IMR-90 (cell line): ENCODE measurements around the gene KDM2A. TPM values are rescaled to one million over a fixed set of nuclear protein-coding genes. Genes with fewer than 3 reads are reported as not detected.

Source experiments
- ATAC-seq: fragments of 200-7000 bp; cut with Tn5 transposase; 2 replicates; pipeline ENCODE4 v1.9.1; 2020; ENCODE audit warnings: low read depth, mild to moderate bottlenecking, moderate library complexity
- BruUV-seq: library from RNA; stranded (reverse); fragments of 400-500 nt; replicated peaks from 2 replicates; lab custom pipeline; 2021; lab: Mats Ljungman, UMichigan
- CTCF ChIA-PET: fragments of 300-600 bp; formaldehyde crosslinking; extraction: SDS; loops from one replicate; lab custom pipeline; 2021; ENCODE audit warnings: antibody characterized with exemption; lab: Yijun Ruan, JAX
- POLR2A ChIA-PET: fragments of 300-600 bp; sonication (Branson Sonifier 250); formaldehyde crosslinking; loops from one replicate; lab custom pipeline; 2022; ENCODE audit warnings: antibody characterized with exemption; ENCODE audit not compliant: unreplicated experiment; lab: Charles Lee
- DNase-seq: peaks from one replicate; pipeline ENCODE4 v3.0.0; 2013
- H2AFZ ChIP-seq: replicated peaks from 2 replicates; pipeline ENCODE3; 2013; ENCODE audit warnings: low read length, mild to moderate bottlenecking; ENCODE audit not compliant: poor library complexity
- H2AK5ac ChIP-seq: 2 replicates; pipeline ENCODE4 v1.6.1; 2013; ENCODE audit warnings: low read depth, low read length, inconsistent platforms
- H2AK9ac ChIP-seq: replicated peaks from 2 replicates; pipeline ENCODE3; 2013; ENCODE audit warnings: mild to moderate bottlenecking, low read depth, low read length, moderate library complexity; ENCODE audit not compliant: poor library complexity
- H2BK120ac ChIP-seq: 2 replicates; pipeline ENCODE4 v1.6.1; 2013; ENCODE audit warnings: low read depth, low read length, inconsistent platforms
- H2BK15ac ChIP-seq: 3 replicates; pipeline ENCODE4 v1.6.1; 2013; ENCODE audit warnings: low read depth, low read length, inconsistent platforms
- H2BK20ac ChIP-seq: 2 replicates; pipeline ENCODE4 v1.6.1; 2013; ENCODE audit warnings: low read depth, mild to moderate bottlenecking, inconsistent platforms, low read length, moderate library complexity
- H2BK5ac ChIP-seq: 2 replicates; pipeline ENCODE4 v1.6.1; 2013; ENCODE audit warnings: mild to moderate bottlenecking, low read depth, low read length, inconsistent platforms; ENCODE audit not compliant: poor library complexity, severe bottlenecking
- H3K14ac ChIP-seq: replicated peaks from 2 replicates; pipeline ENCODE4 v1.6.1; 2013; ENCODE audit warnings: low read depth, low read length, inconsistent platforms
- H3K18ac ChIP-seq: 2 replicates; pipeline ENCODE4 v1.6.1; 2013; ENCODE audit warnings: low read depth, low read length, control low read depth
- H3K23ac ChIP-seq: 2 replicates; pipeline ENCODE4 v1.6.1; 2013; ENCODE audit warnings: low read depth, low read length, inconsistent platforms
- H3K27ac ChIP-seq: 2 replicates; pipeline ENCODE4 v1.5.1; 2013; ENCODE audit warnings: mild to moderate bottlenecking, control low read depth, low read length; ENCODE audit not compliant: insufficient read depth
- H3K27me3 ChIP-seq: 2 replicates; pipeline ENCODE4 v1.6.1; 2013; ENCODE audit warnings: low read length; ENCODE audit not compliant: control insufficient read depth, insufficient read depth
- H3K36me3 ChIP-seq: 2 replicates; pipeline ENCODE4 v1.6.1; 2013; ENCODE audit warnings: low read length, mixed read lengths; ENCODE audit not compliant: control insufficient read depth, insufficient read depth
- H3K4ac ChIP-seq: 2 replicates; pipeline ENCODE4 v1.6.1; 2013; ENCODE audit warnings: low read depth, low read length, inconsistent platforms
- H3K4me1 ChIP-seq: 2 replicates; pipeline ENCODE4 v1.6.1; 2013; ENCODE audit warnings: low read length, mixed read lengths; ENCODE audit not compliant: control insufficient read depth, insufficient read depth
- H3K4me2 ChIP-seq: 2 replicates; pipeline ENCODE4 v1.6.1; 2013; ENCODE audit warnings: low read depth, mild to moderate bottlenecking, control low read depth, low read length, moderate library complexity
- H3K4me3 ChIP-seq: 2 replicates; pipeline ENCODE4 v1.5.1; 2013; ENCODE audit warnings: low read depth, mild to moderate bottlenecking, control low read depth, low read length, moderate library complexity; ENCODE audit not compliant: insufficient read depth
- H3K56ac ChIP-seq: 2 replicates; pipeline ENCODE4 v1.6.1; 2013; ENCODE audit warnings: low read length, inconsistent platforms; ENCODE audit not compliant: insufficient read depth; ENCODE audit errors: extremely low read depth
- H3K79me1 ChIP-seq, 2 experiments: 2 replicates each; pipeline ENCODE4 v1.6.1; 2013; ENCODE audit warnings: low read length in 2 of 2, inconsistent platforms in 1 of 2, low read depth in 1 of 2
- H3K9ac ChIP-seq: 2 replicates; pipeline ENCODE4 v1.6.1; 2013; ENCODE audit warnings: low read depth, low read length, control low read depth
- H3K9me1 ChIP-seq: 2 replicates; pipeline ENCODE4 v1.6.1; 2013; ENCODE audit warnings: low read length, inconsistent platforms; ENCODE audit not compliant: insufficient read depth
- H3K9me3 ChIP-seq: 2 replicates; pipeline ENCODE4 v1.6.1; 2013; ENCODE audit warnings: low read length; ENCODE audit not compliant: control insufficient read depth, insufficient read depth
- H4K20me1 ChIP-seq: 2 replicates; pipeline ENCODE4 v1.6.1; 2013; ENCODE audit warnings: low read length, inconsistent platforms; ENCODE audit not compliant: insufficient read depth
- H4K5ac ChIP-seq: 2 replicates; pipeline ENCODE4 v1.6.1; 2013; ENCODE audit warnings: mild to moderate bottlenecking, low read depth, low read length, control low read depth
- H4K8ac ChIP-seq, 2 experiments: 2 replicates each; pipeline ENCODE4 v1.6.1; 2013; ENCODE audit warnings: low read depth in 2 of 2, low read length in 2 of 2, control low read depth in 1 of 2, inconsistent platforms in 1 of 2
- H4K91ac ChIP-seq: 2 replicates; pipeline ENCODE4 v1.6.1; 2013; ENCODE audit warnings: low read depth, low read length, inconsistent platforms; ENCODE audit not compliant: insufficient read depth
- BHLHE40 ChIP-seq: fragments of 150-350 bp; IDR thresholded peaks from 2 replicates; pipeline ENCODE4 v1.6.1; 2016; ENCODE audit warnings: mild to moderate bottlenecking, low read depth, low read length
- MAFK ChIP-seq: IDR thresholded peaks from 2 replicates; pipeline ENCODE4 v1.6.1; 2012; ENCODE audit warnings: low read depth, low read length, improper control_type of control experiment
- RAD21 ChIP-seq: IDR thresholded peaks from 2 replicates; pipeline ENCODE4 v1.6.1; 2012; ENCODE audit warnings: low read length, improper control_type of control experiment
- WGBS, 2 experiments: methylation state at CpG; one replicate each; pipeline versions ENCODE4 v1.1.5 to v1.1.7; 2013; ENCODE audit warnings: missing lambda C conversion rate in 2 of 2; ENCODE audit not compliant: insufficient read length in 1 of 2; ENCODE audit errors: extremely low coverage in 2 of 2; 5-methylcytosine and 5-hydroxymethylcytosine counted together
- dilution Hi-C: fragments of 300-500 bp; cut with HindIII; formaldehyde crosslinking; loops from one replicate; pipeline ENCODE4 v1.14.3; 2018; ENCODE audit warnings: low sequenced_read_pairs; ENCODE audit not compliant: unreplicated experiment
- in situ Hi-C: fragments of 300-500 bp; cut with MboI; formaldehyde crosslinking; loops from 3 replicates; pipeline ENCODE4 v1.14.3; 2019; ENCODE audit warnings: low sequenced_read_pairs, inconsistent platforms, mixed read lengths
- intact Hi-C: fragments of 100-400 bp; cut with micrococcal nuclease; formaldehyde crosslinking; loops from 2 replicates; pipeline ENCODE4 v1.10.0; 2022
- polyA plus RNA-seq, 3 experiments: library from polyadenylated mRNA; depleted of rRNA; stranded (reverse); fragments of >200 nt; gene quantifications; 2 replicates each; pipeline ENCODE4 v1.2.3, GENCODE V29; 2012; ENCODE audit warnings: low replicate concordance in 1 of 3
- total RNA-seq: library from RNA; depleted of rRNA; stranded (reverse); fragments of >200 nt; gene quantifications from 2 replicates; pipeline ENCODE4 v1.2.3, GENCODE V29; 2012

KDM2A gene
- total and polyA plus RNA-seq, 2 of the 4 experiments (the other 2 are of a cell fraction), result 26.7 to 42.6 TPM

- POLR2A ChIA-PET, result no interaction called here
- no peak overlapping the region for H2BK20ac ChIP-seq
These were observed 39.2 kb downstream of the KDM2A start for GRCh38 chr11:67158221-67158620.

More at GRCh38 chr11:67158221-67158620, 39.2 kb downstream of the KDM2A start:
- no peak overlapping the region for H3K23ac ChIP-seq
- H3K4ac ChIP-seq, result no peak overlapping the region
- no peak overlapping the region for H3K4me3 ChIP-seq
- dilution Hi-C loops, result no loop called here
- no peak overlapping the region for H2BK120ac ChIP-seq
- no peak overlapping the region for H4K5ac ChIP-seq
- H2AK9ac ChIP-seq, result no peak overlapping the region
- peaks cover 5% of the 10 kb centered on the region; the same call in 1 of the 2 replicates for H3K9me1 ChIP-seq
- no peak overlapping the region for H3K9ac ChIP-seq
- H4K8ac ChIP-seq, result no peak overlapping the region
- H2AK5ac ChIP-seq, result no peak overlapping the region
- intact Hi-C loops, result no loop called here
- peak; percentile 60 for ATAC-seq
- H3K27ac ChIP-seq, result no peak overlapping the region
- peak overlapping the region; percentile 36; the same call in 1 of the 2 replicates for H3K4me2 ChIP-seq
- in situ Hi-C loops, result no loop called here
- no CpG with 5 or more reads among the region's 2 CpGs for WGBS, 2 experiments
- peak; percentile 38 for DNase-seq
- H3K9me3 ChIP-seq, result no peaks in the 10 kb centered on the region
- peaks cover 70% of the 10 kb centered on the region for H4K20me1 ChIP-seq
- no peak overlapping the region for H2AFZ ChIP-seq
- CTCF ChIA-PET, result interaction anchor here (0.7 kb wide), 1 partner anchor 33 kb away, joined by 9 read pairs; no protein-coding TSS in a partner anchor
- H3K4me1 ChIP-seq, result peaks cover 8% of the 10 kb centered on the region
- H3K79me1 ChIP-seq, result peaks cover 20 to 64% of the 10 kb centered on the region in 2 experiments
- H3K14ac ChIP-seq, result no peak overlapping the region
- TF ChIP-seq MAFK (peak; percentile 96), RAD21 (no peak), BHLHE40 (no peak)
- no peak overlapping the region for H3K18ac ChIP-seq
- H3K27me3 ChIP-seq, result no peaks in the 10 kb centered on the region
- no peak overlapping the region for H2BK15ac ChIP-seq
- no TSS peak for BruUV-seq
- no peak overlapping the region for H2BK5ac ChIP-seq
- peaks cover 4% of the 10 kb centered on the region for H3K36me3 ChIP-seq
- no peak overlapping the region for H4K91ac ChIP-seq
- H3K56ac ChIP-seq, result no peak overlapping the region
